Hippocampal formation (tissue), 2 donors: ENCODE data around the gene ALPI.

Source experiments
- DNase-seq, 2 donors: peaks; one replicate each; lab custom pipeline; 2025; lab: John Stamatoyannopoulos, UW

Gene ALPI

DNA sequence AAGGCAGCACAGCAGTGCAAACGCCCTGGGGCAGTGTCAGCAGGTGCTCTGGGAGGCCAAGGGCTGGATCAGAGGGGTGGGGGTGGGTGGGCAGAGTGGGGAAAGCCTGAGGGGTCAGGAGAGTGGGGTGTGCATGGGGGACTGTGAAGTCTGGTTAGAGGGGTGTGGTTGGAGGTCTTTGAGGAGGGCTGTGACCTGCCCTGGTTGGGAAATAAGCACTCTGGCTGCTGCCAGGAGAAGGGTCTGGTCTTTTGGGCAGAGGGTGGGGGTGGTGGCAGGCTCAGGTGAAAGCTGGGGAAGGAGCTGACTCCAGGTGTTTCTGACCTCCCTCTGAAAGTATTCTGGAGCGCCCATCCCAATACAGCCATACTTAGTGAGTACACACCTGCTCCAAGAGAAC is 4.2 kb downstream of the ALPI start:
- no peak for DNase-seq

DNA sequence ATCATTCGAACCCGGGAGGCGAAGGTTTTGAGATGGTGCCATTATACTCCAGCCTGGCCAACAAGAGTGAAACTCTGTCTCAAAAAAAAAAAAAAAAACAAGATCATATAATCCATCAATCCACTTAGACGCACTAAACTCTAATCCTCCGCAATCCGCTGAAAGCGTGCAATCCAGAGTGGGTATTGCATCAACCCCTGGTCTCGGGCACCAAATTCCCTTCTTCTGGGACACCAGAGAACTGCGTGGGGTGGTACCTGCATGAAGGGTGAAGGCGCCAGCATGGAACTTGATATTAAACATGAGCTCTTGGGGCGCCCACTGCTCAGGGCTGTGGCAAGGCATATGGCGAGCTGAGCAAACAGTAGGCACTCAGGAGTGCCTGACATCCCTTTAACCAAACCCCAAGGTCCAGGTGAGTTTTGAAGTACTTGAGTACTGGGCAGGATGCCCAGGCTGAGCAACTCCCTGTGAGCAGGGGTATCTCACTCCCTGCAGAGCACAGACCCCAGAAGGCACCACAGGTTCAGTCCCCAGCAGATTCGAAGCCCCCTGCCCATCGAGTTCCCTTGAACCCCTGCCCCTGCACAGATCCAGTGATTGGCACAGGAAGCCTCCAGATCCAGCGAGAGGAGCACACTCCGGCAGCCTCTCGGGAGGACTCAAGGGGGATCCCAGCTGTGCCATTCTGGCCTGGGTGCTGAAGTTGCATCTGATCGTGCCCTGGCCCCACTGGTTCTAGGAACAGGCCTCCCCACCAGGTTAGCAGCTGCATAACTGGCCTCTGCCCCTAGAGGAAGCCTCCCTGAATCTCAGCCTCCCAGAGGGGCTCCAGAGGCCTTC is 8.0 kb downstream of the ALPI start:
- DNase-seq, result no peak

DNA sequence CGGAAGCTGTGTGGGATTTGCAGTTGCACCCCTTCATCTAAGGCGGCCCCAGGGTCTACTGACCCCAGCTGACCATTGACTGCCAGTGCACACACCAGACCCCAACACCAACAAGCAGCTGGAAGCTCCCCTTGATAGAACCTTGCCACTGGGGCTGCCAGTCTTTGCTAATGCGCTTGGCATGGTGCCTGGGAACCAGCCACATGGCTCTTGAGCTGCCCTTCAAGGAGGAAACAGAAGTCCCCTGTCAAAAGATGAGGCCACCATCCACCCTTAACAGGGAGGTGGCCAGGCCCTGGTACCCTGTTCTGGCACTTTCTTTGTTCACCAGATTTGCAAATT is 8.6 kb downstream of the ALPI start:
- no peak for DNase-seq

DNA sequence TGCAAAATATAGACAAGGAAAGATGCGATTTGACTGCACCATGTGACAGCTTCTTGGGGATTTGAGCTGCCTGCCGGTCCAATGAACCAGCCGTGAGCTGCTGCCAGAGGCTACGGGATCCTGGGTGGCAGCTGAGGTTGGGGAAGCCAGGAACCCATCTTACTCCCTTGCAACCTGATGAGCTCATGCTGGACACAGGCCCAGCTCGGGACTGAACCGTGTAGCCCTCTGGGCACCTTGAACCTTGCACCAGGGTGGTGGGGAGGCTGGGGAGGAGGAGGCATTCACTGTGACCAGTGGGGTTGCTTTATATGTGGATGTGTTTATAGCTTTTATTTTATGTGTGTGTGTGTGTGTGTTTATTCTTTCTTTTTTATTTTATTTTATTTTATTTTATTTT is 9.1 kb downstream of the ALPI start:
- no peak for DNase-seq

DNA sequence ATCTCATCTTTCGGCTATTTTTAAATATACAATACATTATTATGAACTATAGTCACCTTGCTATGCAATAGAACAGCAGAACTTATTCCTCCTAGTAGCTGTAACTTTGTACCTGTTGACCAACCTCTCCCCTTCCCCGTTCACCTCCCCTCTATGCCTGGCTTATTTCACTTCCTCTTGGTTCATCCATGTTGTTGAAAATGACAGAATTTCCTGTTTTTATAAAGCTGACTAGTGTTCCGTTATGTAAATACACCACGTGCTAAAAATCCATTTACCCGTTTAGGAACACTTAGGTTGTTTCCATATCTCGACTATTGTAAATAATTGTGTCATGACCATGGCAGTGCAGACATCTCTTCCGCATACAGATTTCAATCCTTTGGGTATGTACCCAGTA is 10.3 kb downstream of the ALPI start:
- DNase-seq, result no peak

DNA sequence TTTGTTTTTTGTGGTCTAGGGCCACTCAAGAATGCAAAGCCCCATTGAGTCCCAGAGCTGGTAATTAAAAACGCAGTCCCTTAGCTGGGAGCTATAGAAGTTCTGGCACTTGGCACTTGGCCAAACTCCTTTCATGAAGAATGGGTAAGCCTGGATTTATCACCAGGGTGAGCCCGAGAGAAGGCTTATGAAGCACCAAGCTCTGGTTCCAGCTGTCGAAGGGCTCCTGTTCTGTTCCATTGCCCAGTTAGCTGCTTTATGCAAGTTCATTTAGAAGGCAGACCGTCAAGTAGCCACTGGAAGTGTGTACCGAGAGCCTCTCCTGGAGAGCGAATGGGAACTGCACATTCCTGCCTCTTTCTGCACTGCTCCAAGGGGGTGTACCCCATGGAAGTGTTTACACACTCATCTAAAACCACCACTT is 17.5 kb downstream of the ALPI start:
- DNase-seq, result no peak

DNA sequence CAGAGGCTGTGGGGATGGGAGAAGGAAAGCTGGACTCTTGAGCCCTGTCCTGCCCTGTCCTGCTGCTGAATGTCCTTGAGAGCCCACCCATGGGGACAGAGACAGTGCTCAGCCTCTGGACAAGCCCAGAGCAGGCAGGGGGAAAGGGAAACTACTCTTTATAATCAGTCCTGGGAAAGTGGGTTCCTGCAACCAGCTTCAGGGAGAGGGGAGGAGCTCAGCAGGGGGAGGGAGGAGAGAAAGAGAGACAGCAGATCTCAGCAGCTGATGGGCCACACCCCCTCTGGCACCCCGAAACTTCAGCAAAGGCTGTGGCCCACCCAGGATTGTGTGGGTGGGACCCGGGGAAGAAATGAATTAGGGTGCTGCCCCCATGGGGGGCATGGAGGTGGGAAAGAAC is 20.1 kb downstream of the ALPI start:
- no peak for DNase-seq

DNA sequence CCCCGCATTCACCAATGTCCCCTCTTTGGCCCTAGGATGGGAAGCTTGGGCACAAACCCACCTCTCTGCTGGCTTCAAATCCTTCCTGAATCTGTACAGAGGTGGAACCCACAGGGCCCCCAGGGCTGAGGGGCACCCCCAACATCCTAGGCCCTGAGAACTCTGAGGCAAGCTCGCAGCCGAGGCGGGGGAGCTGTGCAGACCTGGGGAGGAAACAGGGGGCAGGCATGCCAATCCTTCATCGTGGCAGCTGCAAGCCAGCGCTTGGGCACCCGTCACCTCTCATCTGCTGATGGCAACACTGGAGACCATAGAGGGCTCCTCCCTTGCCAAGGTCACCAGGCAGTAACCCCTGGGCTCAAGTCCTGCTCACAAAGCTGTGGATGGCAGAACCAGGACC is 20.8 kb downstream of the ALPI start:
- DNase-seq, result no peak

DNA sequence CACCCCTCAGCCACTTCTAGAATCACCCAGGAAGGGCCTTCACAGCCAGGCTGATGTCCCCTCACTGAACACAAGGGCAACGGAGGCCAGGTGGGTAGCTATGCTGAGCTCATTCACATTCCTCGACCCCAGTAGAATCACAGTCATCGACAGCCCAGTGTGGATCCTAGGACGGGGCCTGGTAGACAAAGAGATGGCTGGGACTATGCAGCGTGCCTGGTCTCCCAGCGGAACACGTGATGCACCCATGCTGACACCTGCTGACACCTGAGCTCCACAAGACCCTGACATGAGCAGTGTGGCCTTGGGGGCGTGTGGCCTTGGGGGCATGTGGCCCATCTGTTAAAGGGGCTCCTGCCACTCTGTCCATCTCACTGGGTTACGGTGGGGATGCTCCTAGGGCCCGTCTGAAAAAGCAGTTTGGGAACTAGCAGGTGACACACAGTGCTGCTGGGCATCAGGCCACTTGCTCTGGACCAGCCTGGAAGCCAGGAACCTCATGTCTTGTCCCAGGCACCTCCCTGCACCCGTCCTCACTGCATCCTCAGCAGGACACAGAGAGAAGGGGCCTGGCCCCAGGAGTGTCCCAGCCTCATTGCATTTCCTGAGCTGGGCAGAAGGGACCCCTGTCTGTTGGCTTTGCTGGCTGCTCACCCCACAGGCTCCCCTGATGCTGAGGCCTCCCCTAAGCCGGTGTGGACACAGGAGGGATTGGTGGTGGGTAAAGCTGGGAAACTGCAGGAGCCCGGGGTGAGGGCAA is 22.0 kb downstream of the ALPI start:
- DNase-seq, result no peak

DNA sequence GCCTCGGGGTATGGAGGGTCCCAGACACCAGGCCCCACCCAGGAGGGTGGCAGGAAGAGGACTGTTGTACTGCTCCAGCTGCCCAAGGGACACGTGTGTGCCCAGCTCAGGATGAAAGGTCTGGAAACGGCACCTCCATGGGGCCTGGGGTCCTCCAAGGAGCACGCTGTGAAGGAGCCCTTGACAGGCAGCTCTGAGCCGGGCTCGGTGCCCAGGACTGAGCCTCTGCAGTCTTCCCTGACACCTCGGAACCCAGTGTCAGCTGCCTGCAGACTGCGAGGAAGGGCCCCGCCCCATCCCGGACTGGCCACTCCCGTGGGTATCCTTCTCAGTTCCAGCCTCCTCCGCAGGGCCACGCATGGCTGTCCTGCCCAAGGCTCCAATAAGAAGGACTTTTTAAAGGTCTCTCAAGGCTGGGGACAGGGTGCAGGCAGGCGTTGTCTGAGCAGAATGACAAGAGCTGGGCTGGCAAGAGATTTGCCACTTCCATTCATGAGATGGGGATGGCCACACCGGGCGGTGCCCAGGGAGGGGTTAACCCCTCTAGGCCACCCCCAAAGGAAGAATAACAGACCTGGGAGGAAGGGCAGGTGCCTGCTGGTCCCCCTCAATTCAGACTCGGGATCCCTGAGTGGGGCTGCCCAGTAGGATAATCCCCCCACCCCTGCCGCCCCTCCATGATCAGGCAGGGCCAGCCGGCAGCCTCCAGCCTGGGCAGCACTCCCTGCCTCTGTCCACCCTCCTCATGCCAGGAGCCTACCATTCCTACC is 22.8 kb downstream of the ALPI start:
- DNase-seq, result no peak

DNA sequence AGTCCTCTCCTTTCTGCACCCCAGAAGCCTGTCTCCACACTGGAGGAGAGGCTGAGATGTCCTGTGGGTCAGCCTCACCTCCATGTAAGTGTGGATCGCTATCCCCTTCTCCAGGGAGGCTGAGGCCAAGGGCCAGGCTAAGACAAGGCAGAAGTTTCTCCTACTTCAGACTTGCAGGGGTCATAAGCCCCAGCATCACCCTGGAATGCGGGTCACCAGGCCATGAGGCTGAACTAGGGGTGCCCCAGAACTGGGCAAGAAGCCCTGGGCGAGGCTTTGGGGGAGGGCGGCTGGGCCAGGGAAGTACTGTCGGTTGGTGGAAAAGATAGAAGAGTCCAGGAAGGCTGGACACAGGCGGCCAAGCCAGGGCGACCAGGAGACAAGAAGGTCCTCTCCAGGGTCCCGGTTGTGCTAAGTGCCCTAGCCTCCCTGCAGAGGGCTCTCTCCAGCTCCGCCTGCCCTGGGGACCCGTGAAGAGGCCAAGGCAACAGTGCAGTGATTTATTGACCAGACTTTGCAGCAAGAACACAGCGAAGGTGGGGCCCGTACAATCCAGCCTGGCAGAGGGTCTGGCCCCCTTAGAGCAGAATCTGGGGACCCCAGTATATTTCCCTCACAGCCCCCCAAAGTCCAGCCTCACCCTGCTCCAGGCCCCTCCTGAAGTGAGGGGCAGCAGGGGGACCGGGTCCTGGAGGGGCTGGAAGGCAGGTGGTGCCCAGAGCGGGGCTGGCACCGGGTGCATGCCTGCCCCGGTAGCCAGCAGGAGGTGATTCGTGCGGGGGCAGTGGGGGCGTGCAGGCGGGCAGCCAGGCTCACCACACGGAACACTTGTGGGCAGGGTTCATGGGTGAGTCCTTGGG is 23.6 kb downstream of the ALPI start:
- no peak for DNase-seq

DNA sequence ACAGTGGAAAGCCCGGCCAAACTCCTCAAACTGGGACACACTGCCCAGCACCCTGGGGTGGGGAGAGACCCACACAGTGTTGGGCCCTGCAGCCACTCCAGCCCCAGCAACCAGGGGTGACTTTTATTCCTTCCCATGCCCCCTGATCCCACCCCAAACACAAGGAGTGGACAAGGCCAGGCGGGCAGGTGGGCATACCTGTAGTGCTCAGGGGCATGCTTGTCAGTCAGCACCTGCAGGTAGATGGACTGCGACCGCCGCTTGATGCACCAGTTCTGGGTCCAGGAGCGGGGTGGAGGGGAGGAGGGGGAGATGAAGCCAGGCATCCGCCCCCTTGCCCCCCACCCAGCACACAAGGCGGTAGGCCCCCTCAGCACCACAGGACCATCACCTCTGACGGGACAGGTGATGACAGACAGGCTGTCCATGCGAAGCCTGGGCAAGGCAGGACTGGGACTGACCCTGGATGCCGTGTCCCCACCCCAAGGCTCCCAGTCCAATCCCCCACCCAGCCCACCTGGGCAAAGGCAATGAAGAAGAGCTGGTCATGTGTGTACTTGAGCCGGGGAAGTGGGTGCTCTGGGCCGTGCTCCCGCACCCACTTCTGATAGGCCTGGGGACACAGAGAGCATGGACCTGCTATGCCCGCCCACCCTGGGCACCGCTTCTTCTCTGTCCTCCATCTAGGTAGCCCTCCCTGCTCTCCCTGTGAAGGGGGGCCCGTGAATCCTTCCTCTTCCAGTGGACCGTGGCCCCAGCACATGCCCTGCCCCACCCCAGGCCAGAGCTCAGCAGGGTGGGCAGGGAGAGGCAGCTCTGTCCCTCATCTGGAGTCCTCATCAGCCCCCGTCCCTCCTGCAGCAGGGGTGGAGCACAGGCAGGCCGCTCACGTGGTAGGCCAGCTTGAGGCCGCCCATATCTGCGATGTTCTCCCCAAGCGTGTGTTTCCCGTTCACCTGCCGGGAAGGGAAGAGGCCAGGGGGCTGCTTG is 24.5 kb downstream of the ALPI start:
- DNase-seq, result no peak

DNA sequence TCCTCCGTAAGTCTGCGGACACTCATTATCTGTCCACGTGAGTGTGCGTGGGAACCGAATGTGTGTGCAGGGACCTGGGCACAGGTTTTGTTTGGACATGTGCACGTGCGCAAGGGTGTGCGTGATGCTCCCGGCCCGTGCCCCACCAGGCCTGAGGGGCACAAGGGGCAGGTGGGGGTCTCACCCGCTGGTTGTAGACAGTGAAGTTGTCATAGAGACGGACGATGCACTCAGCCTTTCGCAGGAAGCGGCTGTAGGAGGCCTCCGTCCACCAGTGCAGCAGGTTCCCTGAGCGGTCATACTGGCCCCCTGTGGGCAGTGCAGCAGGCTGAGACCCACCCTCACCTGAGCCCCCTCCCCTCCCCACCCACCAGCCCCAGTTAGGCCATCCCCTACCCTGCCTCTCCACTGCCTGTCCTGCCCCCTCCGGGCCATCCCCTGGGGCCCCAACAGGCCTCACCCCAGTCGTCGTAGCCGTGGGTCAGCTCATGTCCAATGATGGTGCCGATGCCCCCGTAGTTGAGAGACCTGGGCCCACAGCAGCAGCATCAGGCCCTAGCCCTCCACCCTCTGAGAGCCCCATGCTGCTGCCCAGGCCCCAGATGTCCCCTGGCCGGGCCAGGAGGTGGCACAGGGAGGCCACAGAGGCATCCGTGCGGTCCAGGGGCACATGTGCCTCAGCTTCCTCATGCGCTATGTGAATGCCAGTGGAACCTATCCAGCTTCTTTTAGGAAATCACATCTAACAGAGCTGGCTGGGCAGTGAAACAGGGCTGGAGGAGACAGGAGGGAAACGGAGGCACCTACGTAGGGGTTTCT is 25.6 kb downstream of the ALPI start:
- DNase-seq, result no peak

DNA sequence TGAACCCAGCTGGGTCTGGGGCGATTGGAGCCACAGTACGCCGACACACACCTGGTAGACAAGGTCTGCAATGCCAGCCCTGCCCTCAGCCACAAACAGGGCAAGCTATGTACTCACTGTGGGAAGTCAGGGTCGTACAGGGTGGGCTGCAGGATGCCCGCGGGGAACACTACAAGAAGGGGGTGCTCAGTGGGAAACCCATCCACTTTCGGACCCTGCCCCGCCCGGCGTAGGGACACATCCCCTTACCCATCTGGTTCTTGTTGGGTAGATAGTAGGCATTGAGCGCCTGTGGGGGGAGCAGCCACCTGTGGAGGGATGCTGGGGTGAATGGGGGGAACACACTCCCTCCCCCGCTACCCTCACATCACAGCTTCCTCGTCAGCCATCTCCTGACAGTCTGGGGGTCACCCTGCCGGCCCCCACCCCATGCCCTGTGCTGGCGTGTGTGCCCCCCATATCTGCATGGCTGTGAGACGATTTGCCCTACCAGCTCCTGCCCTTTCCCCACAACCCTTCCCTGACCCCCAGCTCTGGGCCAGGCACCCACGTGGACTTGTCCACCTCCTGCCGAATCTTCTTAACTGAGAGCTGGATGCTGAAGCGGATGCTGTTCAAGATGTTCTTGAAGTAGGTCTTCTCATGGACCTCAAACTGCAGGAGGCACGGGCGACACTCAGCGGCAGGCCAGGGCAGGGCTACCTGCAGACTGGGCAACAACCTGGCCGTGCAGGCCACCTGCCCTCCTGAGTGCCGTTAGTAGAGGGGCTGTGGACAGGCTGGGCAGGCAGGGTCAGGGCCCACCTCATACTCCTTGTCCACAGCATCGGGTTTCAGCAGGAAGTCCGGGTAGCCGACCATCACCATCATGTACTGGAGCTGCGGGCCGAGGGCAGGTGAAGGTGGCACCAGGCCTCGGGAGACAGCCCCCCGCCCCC is 26.6 kb downstream of the ALPI start:
- DNase-seq, result no peak

DNA sequence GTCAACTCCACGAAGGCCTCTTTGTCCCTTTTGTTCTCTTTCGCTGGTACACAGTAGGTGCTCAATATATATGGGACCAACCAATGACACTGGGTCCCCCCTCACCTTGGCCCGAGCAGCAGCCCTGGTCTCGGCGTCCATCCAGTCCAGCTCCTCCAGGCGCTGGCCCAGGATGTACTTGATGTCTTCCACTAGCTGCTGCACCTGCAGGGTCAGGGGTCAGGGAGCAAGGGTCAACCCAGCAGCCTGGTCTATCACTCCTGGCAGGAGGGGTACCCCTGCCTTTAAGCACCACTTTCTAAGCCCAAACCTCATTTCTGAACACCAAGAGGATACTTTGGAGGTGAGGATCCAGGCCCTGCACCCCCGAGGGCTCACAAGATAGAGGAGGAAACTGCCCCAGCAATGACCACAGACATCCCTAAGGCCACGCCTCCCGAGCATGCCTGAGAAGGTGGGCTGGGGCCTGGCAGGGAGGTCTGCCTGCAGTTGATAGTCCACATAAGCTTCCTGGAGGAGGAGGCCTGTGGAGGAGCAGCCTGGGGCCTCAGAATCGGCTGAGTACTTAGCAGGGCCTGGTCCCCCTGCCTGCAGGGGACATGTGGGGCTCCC is 27.5 kb downstream of the ALPI start:
- no peak for DNase-seq

DNA sequence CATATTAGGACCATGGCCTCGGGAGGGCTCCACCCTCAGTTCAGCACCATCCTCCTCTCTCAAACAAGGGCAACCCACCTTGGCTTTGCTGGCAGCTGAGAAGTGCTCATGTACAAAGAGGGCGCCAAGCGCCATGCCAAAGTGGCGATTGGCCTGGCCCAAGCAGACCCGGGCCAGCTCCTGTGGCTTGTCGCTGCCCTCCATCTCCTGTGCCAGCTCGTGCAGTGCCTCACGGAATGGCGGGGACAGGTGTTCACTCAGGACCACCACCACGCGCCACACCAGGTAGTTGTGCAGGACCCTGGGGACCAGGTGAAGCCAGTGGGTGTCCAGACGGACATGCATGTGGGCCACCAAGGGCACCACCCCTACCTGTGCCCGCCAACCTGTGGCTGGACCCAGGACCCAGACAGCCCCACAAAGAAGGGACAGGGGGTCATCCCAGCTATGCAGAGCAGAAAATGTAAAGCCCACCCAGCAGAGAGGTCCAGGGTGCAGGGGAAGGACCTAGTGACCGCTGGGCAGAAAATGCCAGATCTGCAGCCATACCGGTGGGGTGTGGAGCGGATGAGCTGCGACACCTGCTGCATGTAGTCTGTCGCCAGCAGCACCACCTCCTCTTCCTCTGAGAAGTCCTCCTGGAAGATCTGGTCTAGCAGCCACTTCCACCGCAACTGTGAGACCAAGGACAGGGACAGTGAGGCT is 28.1 kb downstream of the ALPI start:
- no peak for DNase-seq

DNA sequence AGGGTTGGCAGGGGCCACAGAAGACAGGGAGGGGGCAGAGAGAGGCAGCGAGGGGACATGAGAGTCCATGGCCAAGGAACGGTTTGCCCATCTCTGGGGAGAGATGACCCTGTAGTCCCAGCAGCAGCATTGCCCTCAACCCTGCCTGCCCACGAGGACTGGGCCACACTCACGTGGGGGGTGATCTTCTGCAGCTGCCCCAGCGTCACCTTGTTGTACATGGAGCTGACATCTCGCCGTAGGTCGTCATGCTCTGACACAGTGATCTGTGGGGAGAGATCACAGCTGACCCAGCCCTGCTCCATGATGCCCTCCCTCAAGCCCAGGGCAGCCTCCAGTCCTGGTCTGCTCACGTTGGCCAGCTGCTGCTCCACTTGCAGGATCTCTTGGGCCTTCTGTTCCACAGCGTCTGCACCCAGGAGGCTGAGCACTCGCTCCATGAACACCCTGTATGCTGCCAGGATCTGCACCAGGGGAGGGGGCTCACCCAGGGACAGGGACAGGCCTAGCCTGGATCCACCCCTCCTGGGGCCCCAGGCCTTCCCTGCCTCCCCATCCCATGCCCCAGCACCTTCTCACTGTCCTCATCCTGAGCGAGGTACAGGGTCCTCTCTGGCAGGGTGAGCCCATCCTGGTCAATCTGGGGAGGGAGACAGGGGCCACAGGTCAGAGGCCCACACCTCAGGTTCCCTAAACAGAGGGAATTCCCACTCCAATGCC is 28.8 kb downstream of the ALPI start:
- DNase-seq, result no peak
